C4-2B (cell line): ENCODE data around the gene IFI30.

Experiments used
- CTCF ChIP-seq: fragments of 450-650 bp; conservative IDR thresholded peaks from 2 replicates; pipeline ENCODE4 v1.5.1; 2017; ENCODE audit warnings: mild to moderate bottlenecking
- ZFX ChIP-seq: fragments of 450-650 bp; IDR thresholded peaks from 2 replicates; pipeline ENCODE4 v1.6.1; 2017

DNA sequence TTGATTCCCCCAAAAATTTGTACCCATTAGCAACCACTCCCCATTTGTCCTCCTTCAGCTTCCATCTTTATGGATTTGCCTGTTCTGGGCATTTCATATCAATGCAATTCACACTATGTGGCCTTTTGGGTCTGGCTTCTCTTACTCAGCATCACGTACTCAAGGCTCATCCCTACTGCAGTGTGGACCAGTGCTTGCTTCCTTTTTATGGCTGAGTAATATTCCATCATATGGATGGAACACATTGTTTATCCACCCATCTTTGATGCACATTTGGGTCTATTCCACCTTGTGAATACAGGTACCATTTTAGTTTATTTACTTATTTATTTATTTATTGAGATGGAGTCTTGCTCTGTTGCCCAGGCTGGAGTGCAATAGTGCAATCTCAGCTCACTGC lies 33.1 kb upstream of the IFI30 start:
- TF ChIP-seq CTCF = no peak
- TF ChIP-seq ZFX = no peak
